Measurements from ENCODE around the gene TBC1D8. TPM values are rescaled to one million over a fixed set of nuclear protein-coding genes. Genes with fewer than 3 reads are reported as not detected.

The TBC1D8 gene
- total and polyA plus RNA-seq, 9 of the 15 experiments (the other 6 are each of a cell fraction or from before 2014, with no cell fraction given), result 0.36 to 1.3 (median 0.82) TPM

GRCh38 chr2:100984892-100985307 lies 166.3 kb downstream of the TBC1D8 start (continued):
- TF ChIP-seq XRCC3 (IDR thresholded peaks at IDR 0.05) (no peak), LCOR (CRISPR knock-in tag; IDR thresholded peaks at IDR 0.05) (no peak), PHTF2 (CRISPR knock-in tag; IDR thresholded peaks at IDR 0.05) (no peak), ZNF717 (CRISPR knock-in tag; IDR thresholded peaks at IDR 0.05) (no peak), MAZ (CRISPR knock-in tag; conservative IDR thresholded peaks at IDR 0.05 in 1 of 2, IDR thresholded peaks at IDR 0.05 in 1 of 2) (peak in 1 of 2 experiments; percentile 25; a peak in 1 of 4 replicates), POLR2B (IDR thresholded peaks at IDR 0.05; ENCODE audit: low read depth, partially characterized antibody) (no peak), ATF2 (CRISPR knock-in tag; IDR thresholded peaks at IDR 0.05) (0 out of 2 replicates have a peak, but pooled peaks have one; percentile 29), GTF2B (IDR thresholded peaks at IDR 0.05; ENCODE audit: extremely low read depth, insufficient read length) (no peak), NR1H2 (CRISPR knock-in tag; IDR thresholded peaks at IDR 0.05) (no peak), SNIP1 (IDR thresholded peaks at IDR 0.05; ENCODE audit: low read depth) (no peak), CLOCK (CRISPR knock-in tag; IDR thresholded peaks at IDR 0.05; ENCODE audit: borderline replicate concordance) (no peak), JUND (IDR thresholded peaks at IDR 0.05; ENCODE audit: borderline replicate concordance, low read depth, low read length) (0 out of 2 replicates have a peak, but pooled peaks have one; percentile 11), JUND (tag; IDR thresholded peaks at IDR 0.05; ENCODE audit: borderline replicate concordance, low read depth, low read length) (no peak; the same call in 2 of the 3 replicates), NR2C2 (CRISPR knock-in tag; IDR thresholded peaks at IDR 0.05) (no peak), NR2C2 (tag; IDR thresholded peaks at IDR 0.05) (no peak), ZNF780A (CRISPR knock-in tag; IDR thresholded peaks at IDR 0.05) (no peak), E2F6 (IDR thresholded peaks at IDR 0.05; ENCODE audit: borderline replicate concordance in 1 of 2, extremely low read depth in 1 of 2, insufficient read depth in 1 of 2, insufficient read length in 1 of 2, low read depth in 1 of 2, low read length in 1 of 2, poor library complexity in 1 of 2, severe bottlenecking in 1 of 2) (no peak), ARID4B (CRISPR knock-in tag; IDR thresholded peaks at IDR 0.05) (no peak)

Measured in K562 (cell line).